Activated CD8-positive, alpha-beta memory T cell treated with anti-CD3 and anti-CD28 coated beads for 4 hours (primary cell): ENCODE results near the gene TM4SF18.

Experiments used
- DNase-seq, 2 donors: peaks; one replicate each; pipeline ENCODE4 v3.0.0-alpha.2; 2020; ENCODE audit warnings: low read depth in 2 of 2

Gene TM4SF18

GRCh38 chr3:149330609-149331331 lies 2.7 kb downstream of the TM4SF18 start:
- DNase-seq, result no peak

- DNase-seq, result no peak
Observed at GRCh38 chr3:149327156-149327555, 6.3 kb downstream of the TM4SF18 start.

- no peak for DNase-seq
Observed at GRCh38 chr3:149325581-149325980, 7.9 kb downstream of the TM4SF18 start.

- DNase-seq, result no peak
Observed at GRCh38 chr3:149324332-149324731, 9.1 kb downstream of the TM4SF18 start.

GRCh38 chr3:149321640-149322039 lies 11.8 kb downstream of the TM4SF18 start:
- DNase-seq, result no peak

- no peak for DNase-seq
Observed at GRCh38 chr3:149321136-149321535, 12.3 kb downstream of the TM4SF18 start.

GRCh38 chr3:149319750-149320149 lies 13.7 kb downstream of the TM4SF18 start:
- no peak for DNase-seq

GRCh38 chr3:149317072-149317471 lies 16.4 kb downstream of the TM4SF18 start:
- no peak for DNase-seq

GRCh38 chr3:149316437-149316836 lies 17.0 kb downstream of the TM4SF18 start:
- no peak for DNase-seq

- DNase-seq, result no peak
Observed at GRCh38 chr3:149315694-149316093, 17.7 kb downstream of the TM4SF18 start.

- no peak for DNase-seq
Observed at GRCh38 chr3:149314807-149315578, 18.4 kb downstream of the TM4SF18 start.

- no peak for DNase-seq
Observed at GRCh38 chr3:149313542-149313941, 19.9 kb downstream of the TM4SF18 start.

- DNase-seq, result no peak
Observed at GRCh38 chr3:149310796-149311534, 22.5 kb downstream of the TM4SF18 start.

GRCh38 chr3:149307435-149307783 lies 26.0 kb downstream of the TM4SF18 start:
- DNase-seq, result no peak

GRCh38 chr3:149306751-149307434 lies 26.5 kb downstream of the TM4SF18 start:
- DNase-seq, result no peak

GRCh38 chr3:149305376-149305775 lies 28.1 kb downstream of the TM4SF18 start:
- no peak for DNase-seq

GRCh38 chr3:149299938-149300801 lies 33.3 kb downstream of the TM4SF18 start:
- no peak for DNase-seq

- DNase-seq, result no peak
Observed at GRCh38 chr3:149296972-149297371, 36.5 kb downstream of the TM4SF18 start.

GRCh38 chr3:149292666-149293065 lies 40.8 kb downstream of the TM4SF18 start:
- no peak for DNase-seq

GRCh38 chr3:149291178-149291577 lies 42.3 kb downstream of the TM4SF18 start:
- no peak for DNase-seq

GRCh38 chr3:149288655-149289054 lies 44.8 kb downstream of the TM4SF18 start:
- no peak for DNase-seq
